Measurements from ENCODE around the gene KNL1.

KNL1 gene

DNA sequence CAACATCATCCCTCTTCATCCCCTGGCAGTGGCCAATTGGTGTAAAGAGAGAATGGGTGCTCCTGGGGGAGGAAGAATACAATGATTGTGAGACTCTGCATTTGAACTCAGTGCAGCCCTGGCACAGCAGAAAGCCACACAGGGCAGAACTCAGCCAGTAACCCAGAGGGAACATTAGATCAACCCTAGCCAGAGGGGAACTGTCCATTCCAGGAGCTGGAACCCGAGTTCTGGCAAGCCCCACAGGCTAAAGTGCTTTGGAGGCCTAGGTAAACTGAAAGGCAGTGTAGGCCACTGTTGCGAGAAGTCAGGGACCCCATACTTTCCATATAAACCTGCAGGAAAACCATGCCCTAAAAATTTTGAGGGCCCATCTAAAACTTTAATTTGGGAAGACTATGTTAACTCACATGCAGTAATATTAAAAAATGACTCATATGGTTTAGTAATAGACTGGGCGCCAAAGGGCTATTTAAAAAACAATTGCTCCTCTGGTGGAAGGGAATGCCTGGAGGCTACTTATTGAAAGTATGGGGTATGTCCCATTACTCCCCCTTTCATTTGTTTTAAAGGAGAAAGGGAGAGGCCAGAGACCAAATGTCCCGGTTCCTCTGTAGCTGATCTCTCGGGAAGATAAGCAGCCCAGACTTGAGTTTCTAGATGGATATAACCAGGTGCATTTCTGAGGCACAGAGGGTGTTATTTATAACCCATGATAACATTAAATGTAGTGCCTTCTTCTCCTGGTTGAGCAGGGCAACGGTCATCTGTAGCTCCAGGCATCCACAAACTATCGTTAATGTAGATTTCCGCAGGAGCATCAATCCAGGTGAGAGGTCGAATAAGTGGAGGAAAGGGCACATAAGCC is 95.1 kb downstream of the KNL1 start:
- H3K4me3 ChIP-seq (ENCODE audit: control insufficient read depth, low read depth, low read length), result no peak overlapping the region
- no peak for DNase-seq (ENCODE audit: low read depth)
- TF ChIP-seq, protein P1, sequence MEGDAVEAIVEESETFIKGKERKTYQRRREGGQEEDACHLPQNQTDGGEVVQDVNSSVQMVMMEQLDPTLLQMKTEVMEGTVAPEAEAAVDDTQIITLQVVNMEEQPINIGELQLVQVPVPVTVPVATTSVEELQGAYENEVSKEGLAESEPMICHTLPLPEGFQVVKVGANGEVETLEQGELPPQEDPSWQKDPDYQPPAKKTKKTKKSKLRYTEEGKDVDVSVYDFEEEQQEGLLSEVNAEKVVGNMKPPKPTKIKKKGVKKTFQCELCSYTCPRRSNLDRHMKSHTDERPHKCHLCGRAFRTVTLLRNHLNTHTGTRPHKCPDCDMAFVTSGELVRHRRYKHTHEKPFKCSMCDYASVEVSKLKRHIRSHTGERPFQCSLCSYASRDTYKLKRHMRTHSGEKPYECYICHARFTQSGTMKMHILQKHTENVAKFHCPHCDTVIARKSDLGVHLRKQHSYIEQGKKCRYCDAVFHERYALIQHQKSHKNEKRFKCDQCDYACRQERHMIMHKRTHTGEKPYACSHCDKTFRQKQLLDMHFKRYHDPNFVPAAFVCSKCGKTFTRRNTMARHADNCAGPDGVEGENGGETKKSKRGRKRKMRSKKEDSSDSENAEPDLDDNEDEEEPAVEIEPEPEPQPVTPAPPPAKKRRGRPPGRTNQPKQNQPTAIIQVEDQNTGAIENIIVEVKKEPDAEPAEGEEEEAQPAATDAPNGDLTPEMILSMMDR (conservative IDR thresholded peaks at IDR 0.05; ENCODE audit: control insufficient read depth, insufficient read depth, low read depth, low read length), result no peak

DNA sequence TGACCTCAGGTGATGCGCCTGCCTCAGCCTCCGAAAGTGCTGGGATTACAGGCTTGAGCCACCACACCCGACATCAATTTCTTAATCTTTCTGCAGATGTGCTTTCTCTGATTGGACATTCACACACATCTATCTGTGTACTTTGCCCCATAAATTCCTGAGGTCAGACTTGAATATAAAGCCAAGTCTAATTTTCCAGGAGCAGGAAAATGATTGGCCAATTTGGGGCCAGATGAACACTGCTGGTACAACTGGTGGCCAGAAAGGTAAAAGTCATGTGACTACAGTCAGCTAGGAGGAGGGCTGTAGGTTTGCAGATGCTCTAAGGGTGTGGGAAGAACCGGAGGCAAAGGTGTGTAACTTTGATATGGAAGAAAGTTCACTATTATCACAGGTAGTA is 97.7 kb downstream of the KNL1 start:
- H3K4me3 ChIP-seq (ENCODE audit: control insufficient read depth, low read depth, low read length), result no peak overlapping the region
- TF ChIP-seq, protein P1 (conservative IDR thresholded peaks at IDR 0.05; ENCODE audit: control insufficient read depth, insufficient read depth, low read depth, low read length), result no peak

DNA sequence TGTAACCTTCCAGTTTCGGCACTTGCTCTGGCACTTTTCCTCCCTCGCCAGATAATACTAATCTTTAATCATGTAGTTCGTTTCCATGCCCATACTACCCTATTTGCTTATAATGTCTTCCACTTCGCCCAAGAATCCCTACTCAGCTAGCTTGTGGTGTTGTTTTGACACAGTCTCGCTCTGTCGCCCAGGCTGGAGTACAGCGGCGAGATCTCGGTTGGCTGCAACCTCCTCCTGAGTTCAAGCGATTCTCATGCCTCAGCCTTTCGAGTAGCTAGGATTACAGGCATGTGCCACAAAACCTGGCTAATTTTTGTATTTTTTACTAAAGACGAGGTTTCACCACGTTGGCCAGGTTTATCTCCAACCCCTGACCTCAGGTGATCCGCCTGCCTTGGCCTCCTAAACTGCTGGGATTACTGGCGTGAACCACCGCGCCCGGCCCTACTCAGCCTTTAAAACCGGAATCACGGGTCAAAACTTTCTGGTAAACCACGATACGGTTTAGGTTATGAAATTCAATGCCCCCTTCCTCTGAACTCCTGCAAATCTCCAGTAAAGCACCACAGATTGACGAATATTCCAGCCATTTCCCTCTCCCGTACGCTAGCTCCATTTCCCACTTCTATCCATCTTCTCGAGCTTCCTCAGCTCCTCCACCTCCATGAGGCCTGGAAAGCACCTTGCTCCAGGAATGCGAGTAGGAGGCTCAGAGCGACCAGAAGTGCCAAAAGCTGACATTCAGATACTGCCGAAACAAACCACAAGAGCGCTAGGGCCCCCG is 100.0 kb downstream of the KNL1 start:
- DNase-seq (ENCODE audit: low read depth), result no peak
- TF ChIP-seq, protein P1 (conservative IDR thresholded peaks at IDR 0.05; ENCODE audit: control insufficient read depth, insufficient read depth, low read depth, low read length), result no peak
- peak overlapping the region; percentile 95 for H3K4me3 ChIP-seq (ENCODE audit: control insufficient read depth, low read depth, low read length)

More for the DNA sequence above, 97.7 kb downstream of the KNL1 start:
- no peak for DNase-seq (ENCODE audit: low read depth)

DNA sequence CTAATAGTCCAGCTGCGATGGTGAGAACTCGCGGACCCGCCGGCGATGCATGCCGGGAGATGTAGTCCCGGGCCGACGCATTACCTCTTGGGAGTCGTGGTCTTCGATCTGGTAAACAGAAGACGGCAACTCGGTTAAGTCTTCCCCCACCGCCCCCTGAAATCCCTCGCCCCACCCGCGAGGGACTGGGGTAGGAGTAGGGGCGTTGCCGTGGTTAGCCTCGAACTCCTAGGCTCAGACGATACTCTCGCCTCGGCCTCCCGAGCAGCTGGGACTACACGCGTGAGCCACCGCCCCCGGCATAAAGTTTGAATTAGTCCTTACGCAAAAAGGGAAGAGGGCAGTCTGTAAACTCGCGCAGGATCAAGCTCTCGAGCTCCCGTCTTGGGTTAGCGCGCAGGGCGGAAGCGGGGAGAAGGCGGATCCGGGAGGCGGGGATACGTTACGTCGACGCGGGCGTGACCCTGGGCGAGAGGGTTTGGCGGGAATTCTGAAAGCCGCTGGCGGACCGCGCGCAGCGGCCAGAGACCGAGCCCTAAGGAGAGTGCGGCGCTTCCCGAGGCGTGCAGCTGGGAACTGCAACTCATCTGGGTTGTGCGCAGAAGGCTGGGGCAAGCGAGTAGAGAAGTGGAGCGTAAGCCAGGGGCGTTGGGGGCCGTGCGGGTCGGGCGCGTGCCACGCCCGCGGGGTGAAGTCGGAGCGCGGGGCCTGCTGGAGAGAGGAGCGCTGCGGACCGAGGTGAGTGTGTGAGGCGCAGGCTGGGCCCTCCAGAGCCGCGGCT is 100.8 kb downstream of the KNL1 start, which contains the start of gene RAD51:
Gene RAD51, plus strand, starts transcription at position 487 of the 781 bp plus-strand sequence. CDS start 3,585 bp downstream, outside the sequence.
- H3K4me3 ChIP-seq (ENCODE audit: control insufficient read depth, low read depth, low read length), result peak within 1 kb of the TSS; percentile 95
- TF ChIP-seq, protein P1 (conservative IDR thresholded peaks at IDR 0.05; ENCODE audit: control insufficient read depth, insufficient read depth, low read depth, low read length), result no peak
- DNase-seq (ENCODE audit: low read depth), result peak; percentile 92

DNA sequence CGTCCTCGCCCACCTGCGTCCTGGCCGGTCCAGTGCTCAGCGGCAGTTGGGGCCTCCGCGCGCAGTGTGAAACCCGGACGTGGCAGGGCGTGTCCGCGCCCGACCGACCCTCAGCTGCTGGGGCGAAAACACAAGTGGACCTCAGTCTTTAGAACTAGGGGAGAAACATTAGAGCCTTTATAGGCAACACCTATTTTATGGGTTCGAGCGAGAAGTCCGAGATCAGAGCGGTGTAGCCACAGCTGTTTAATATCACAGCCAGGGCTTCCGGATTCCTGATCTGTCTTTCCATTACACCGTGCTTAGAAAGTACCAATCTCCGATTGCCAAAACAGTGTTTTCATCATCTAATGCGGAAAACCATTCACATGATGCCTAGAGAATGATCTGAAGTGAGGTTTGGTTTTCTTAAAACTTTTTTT is 101.4 kb downstream of the KNL1 start:
- TF ChIP-seq, protein P1 (conservative IDR thresholded peaks at IDR 0.05; ENCODE audit: control insufficient read depth, insufficient read depth, low read depth, low read length), result no peak
- peak overlapping the region; percentile 95 for H3K4me3 ChIP-seq (ENCODE audit: control insufficient read depth, low read depth, low read length)
- DNase-seq (ENCODE audit: low read depth), result peak; percentile 20

DNA sequence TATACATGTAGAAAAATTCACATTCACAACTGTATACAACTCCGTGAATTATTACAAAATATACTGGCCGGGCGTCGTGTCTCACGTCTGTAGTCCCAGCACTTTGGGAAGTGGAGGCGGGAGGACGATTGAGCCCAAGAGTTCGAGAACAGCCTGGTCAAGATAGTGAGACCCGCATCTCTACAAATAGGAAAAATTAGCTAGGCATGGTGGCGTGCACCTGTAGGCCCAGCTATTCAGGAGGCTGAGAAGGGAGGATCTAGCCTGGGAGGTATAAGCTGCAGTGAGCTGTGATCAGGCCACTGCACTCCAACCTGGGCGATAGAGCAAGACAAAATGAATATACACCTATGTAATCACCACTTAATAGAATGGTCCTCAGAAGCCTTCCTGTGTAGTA is 102.2 kb downstream of the KNL1 start:
- TF ChIP-seq, protein P1 (conservative IDR thresholded peaks at IDR 0.05; ENCODE audit: control insufficient read depth, insufficient read depth, low read depth, low read length), result no peak
- DNase-seq (ENCODE audit: low read depth), result no peak
- H3K4me3 ChIP-seq (ENCODE audit: control insufficient read depth, low read depth, low read length), result peak overlapping the region; percentile 95
